ENCODE data around the gene ATP2B2.

The ATP2B2 gene

GRCh38 chr3:10280571-10280970 lies 224.8 kb downstream of the ATP2B2 start:
- no peak for TF ChIP-seq CTCF (IDR thresholded peaks at IDR 0.05; ENCODE audit: low read depth, low read length, missing control alignments)
- H3K4me3 ChIP-seq (ENCODE audit: low read depth, low read length): no peak overlapping the region
- no peak for DNase-seq (ENCODE audit: low read depth)

GRCh38 chr3:10280177-10280529 lies 225.2 kb downstream of the ATP2B2 start:
- TF ChIP-seq CTCF (IDR thresholded peaks at IDR 0.05; ENCODE audit: low read depth, low read length, missing control alignments): no peak
- no peak overlapping the region for H3K4me3 ChIP-seq (ENCODE audit: low read depth, low read length)
- DNase-seq (ENCODE audit: low read depth): no peak

GRCh38 chr3:10279384-10280176 lies 225.8 kb downstream of the ATP2B2 start:
- no peak for TF ChIP-seq CTCF (IDR thresholded peaks at IDR 0.05; ENCODE audit: low read depth, low read length, missing control alignments)
- H3K4me3 ChIP-seq (ENCODE audit: low read depth, low read length): no peak overlapping the region
- DNase-seq (ENCODE audit: low read depth): no peak

GRCh38 chr3:10278501-10278900 lies 226.9 kb downstream of the ATP2B2 start:
- no peak for TF ChIP-seq CTCF (IDR thresholded peaks at IDR 0.05; ENCODE audit: low read depth, low read length, missing control alignments)
- H3K4me3 ChIP-seq (ENCODE audit: low read depth, low read length): no peak overlapping the region
- DNase-seq (ENCODE audit: low read depth): no peak

- H3K4me3 ChIP-seq (ENCODE audit: low read depth, low read length): no peak overlapping the region
- no peak for TF ChIP-seq CTCF (IDR thresholded peaks at IDR 0.05; ENCODE audit: low read depth, low read length, missing control alignments)
- DNase-seq (ENCODE audit: low read depth): no peak
These were observed 228.2 kb downstream of the ATP2B2 start for GRCh38 chr3:10277115-10277625.

GRCh38 chr3:10274601-10275000 lies 230.8 kb downstream of the ATP2B2 start:
- no peak overlapping the region for H3K4me3 ChIP-seq (ENCODE audit: low read depth, low read length)
- no peak for DNase-seq (ENCODE audit: low read depth)
- no peak for TF ChIP-seq CTCF (IDR thresholded peaks at IDR 0.05; ENCODE audit: low read depth, low read length, missing control alignments)
